Stimulated activated CD8-positive, alpha-beta memory T cell treated with anti-CD3 and anti-CD28 coated beads, Interleukin-12 subunit alpha, Interleukin-12 subunit beta, amount 100 ng/mL, for 1 hour (primary cell): ENCODE measurements around the gene ZFAND5.

Experiments
- DNase-seq: peaks from one replicate; pipeline ENCODE4 v3.0.0-alpha.2; 2020; ENCODE audit warnings: low read depth

The ZFAND5 gene

GRCh38 chr9:72363236-72363635 is 1.8 kb downstream of the ZFAND5 start:
- DNase-seq, result no peak

- no peak for DNase-seq
These were observed 2.3 kb downstream of the ZFAND5 start for GRCh38 chr9:72362680-72363139.

DNA sequence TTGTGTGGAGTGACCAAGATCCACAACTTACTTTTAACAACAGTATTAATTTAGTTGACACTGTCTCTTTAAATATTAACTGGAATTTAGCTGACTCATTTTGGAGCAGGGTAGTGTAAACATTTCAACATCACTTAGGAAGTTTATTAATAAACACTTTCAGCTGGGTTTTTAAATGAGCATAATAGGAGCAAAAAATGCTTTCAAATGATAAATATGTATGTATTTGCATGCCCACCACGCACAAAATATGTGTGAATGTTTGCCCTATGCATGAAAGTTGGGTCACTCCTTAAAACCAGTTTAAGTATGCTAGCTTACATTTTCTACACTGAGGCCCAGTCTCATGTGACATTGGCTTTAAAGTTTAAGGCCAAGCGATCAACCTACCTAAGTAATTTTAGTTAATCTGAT is 2.9 kb downstream of the ZFAND5 start:
- no peak for DNase-seq

DNA sequence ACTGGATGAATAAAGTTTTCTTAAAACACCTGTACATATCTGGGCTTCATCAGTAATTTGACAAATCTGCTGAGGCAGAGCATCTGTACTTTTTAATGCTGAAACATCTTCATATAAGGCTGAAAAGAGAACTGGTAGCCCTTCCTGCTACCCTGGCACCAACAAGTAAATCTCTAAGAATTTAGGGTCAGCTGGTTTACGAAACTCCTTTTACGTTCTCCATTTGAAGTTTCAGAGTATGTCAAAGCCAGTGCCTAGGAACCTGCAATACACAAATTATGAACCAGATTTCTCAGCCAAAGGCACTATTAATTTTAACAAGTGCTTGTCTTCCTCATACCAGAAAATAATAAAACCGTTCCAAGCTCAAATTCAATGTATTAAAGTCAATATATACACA is 3.8 kb downstream of the ZFAND5 start:
- no peak for DNase-seq

GRCh38 chr9:72360324-72360723 is 4.7 kb downstream of the ZFAND5 start:
- no peak for DNase-seq

DNA sequence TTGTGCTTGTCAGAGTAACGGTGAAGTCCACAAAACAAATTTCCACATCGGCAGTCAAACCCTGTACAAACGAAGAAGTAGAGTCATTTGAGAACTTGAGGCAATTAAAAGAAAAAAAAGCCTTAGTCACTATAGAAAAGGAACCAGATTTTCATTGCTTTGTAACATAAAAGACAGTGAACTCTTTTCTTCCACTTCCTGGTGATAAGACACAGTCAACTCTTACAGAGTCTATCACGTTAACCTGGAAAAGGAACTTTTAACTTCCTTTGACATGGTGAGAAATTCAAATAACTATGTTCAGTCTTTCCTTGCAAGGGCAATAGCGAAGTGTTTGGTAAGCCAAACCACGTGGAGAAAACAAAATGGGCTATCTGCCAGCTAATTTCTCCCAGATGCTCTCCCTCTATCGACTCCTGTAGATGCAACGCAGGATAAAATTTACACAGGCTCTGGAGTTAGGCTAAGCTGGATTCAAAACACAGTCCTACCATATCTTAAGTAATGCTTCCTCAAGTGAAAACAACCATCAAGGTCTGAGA is 8.9 kb downstream of the ZFAND5 start:
- no peak for DNase-seq

- no peak for DNase-seq
These were observed 9.9 kb downstream of the ZFAND5 start for GRCh38 chr9:72355153-72355552.

GRCh38 chr9:72354704-72355103 is 10.3 kb downstream of the ZFAND5 start:
- no peak for DNase-seq

DNA sequence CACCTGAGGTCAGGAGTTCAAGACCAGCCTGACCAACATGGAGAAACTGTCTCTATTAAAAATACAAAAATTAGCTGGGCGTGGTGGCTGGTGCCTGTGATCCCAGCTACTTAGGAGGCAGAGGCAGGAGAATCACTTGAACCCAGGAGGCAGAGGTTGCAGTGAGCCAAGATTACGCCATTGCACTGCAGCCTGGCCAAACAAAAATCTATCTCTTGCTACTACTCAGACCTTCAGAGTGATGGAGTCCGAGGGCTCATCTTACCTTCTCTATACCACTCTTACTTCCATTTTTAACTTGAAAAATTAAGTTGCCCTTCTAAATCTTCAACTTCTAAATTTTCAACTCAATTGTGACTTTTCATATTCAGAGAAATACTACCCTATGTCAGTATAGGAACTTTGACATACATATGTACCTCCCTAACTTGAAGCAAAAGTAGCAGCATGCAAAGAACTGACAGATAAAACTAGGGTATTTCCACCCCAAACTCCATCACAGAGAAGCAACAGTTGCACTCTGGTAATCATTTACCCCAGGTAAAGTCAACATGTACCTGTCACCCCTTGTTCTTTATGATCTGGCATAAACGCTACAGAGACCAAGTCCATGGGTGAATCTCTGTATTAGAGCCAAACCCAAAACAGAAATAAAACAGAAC is 11.4 kb downstream of the ZFAND5 start:
- no peak for DNase-seq

DNA sequence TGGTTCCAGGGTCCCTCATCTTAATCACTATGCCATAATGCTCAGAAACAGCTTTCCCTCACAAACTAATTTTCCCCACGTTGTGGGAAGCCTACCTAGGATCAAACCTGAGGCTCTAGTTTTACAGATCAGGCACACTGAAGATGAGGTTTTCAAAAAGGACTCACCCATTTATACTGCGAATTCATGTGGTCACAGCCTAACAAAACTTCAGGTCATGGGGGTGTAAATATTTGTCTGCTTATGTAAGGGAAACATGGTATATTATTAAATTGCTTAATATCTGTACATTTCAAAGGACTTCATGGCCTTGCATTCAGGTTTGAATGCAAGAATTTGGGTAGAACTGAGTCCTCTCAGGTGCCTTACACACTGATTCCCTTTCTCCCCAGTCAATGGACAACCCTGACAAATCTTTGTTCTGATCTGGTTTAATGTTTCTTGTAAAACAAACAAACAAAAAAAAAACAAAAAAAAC is 12.1 kb downstream of the ZFAND5 start:
- DNase-seq, result no peak

DNA sequence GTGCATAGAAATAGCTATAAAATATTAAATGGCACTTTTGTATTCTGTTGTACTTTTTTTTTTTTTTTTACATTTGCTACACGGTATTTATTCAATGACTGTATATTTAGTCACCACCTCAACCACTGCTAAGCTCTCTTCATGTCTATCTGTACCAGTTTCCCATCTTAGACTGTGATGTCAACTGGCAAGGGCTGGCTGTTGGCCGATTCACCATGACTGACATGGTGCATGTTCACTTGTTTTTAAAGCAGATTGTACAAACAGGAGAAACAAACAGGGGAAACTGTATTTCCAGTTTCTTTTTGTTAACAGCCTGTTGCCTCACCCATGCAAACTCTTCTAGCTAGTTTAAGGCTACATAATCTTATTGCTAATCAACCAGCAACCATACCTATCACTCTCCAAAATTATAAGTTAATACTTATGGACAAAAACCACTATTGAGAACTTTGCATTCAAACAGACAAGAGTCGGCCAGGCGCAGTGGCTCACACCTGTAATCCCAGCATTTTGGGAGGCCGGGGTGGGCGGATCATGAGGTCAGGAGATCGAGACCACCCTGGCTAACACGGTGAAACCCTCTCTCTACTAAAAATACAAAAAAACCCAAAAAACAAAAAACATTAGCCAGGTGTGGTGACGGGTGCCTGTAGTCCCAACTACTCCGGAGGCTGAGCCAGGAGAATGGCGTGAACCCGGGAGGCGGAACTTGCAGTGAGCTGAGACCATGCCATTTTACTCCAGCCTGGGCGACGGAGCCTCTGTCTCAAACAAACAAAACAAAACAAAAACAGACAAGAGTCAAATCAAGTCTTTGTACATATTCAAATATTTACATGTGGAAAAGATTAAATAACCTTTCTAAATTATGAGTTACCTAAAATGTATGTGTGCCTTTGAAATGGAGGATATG is 13.2 kb downstream of the ZFAND5 start:
- no peak for DNase-seq

- no peak for DNase-seq
These were observed 15.1 kb downstream of the ZFAND5 start for GRCh38 chr9:72349911-72350310.

DNA sequence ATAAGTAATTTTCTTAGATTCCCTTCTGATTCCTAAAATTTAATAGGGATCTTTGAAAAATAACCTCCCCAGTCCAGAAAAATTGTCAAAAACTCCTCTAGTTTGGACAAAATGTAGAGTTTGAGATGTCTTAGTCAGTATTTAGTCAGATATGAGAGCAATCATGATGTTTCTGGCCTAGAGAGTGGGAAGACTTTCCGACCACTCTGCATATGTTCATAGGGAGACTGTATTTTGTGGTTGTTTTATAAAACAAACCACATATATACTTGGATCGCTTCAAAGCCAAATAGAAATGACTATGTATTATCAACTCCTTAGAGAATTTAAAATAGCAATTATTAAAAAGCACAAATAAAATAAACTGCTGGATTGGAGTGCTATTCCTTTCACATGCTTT is 15.8 kb downstream of the ZFAND5 start:
- DNase-seq, result no peak

GRCh38 chr9:72346333-72346732 is 18.7 kb downstream of the ZFAND5 start:
- DNase-seq, result no peak

- DNase-seq, result no peak
These were observed 26.4 kb downstream of the ZFAND5 start for GRCh38 chr9:72338631-72339030.

DNA sequence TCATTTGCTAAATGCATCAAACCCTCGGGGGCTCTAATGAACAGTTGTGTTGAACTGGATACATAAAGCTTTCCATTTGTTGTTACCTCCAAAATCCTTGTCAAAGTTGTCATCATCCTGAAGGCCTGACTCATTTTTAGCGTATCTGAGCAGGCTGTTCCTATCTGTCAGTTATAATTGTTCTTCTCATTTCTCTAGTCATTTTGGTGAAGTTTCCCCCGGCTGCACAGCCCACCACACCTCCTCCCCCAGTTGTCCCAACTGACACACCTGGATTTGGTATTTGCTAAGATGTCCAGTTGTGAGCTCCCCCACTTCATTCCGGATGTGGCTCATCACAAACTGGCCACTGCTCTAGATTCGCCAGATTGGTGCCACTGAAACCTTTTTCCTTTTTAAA is 27.7 kb downstream of the ZFAND5 start:
- no peak for DNase-seq

- no peak for DNase-seq
These were observed 30.2 kb downstream of the ZFAND5 start for GRCh38 chr9:72334658-72335337.

DNA sequence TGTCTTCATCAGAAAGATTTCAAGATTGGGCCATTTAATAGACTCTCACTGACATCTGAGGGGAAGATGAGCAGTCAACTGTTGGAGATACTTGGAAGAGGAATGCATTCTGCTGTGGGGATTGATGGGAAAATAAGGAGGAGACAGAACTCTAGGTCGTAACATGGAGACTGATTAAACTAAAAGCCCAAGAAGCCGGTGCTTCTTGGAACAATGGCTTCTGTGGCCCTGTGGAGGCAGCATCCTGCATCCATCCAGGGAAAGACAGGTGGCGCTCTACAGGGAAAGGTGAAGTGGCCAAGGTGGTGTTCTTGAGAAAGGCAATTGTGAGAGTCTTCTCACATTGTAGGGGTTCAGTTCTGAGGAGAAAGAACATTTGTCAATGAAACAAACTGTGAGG is 31.3 kb downstream of the ZFAND5 start:
- DNase-seq, result no peak

GRCh38 chr9:72333197-72333596 is 31.8 kb downstream of the ZFAND5 start:
- DNase-seq, result no peak

DNA sequence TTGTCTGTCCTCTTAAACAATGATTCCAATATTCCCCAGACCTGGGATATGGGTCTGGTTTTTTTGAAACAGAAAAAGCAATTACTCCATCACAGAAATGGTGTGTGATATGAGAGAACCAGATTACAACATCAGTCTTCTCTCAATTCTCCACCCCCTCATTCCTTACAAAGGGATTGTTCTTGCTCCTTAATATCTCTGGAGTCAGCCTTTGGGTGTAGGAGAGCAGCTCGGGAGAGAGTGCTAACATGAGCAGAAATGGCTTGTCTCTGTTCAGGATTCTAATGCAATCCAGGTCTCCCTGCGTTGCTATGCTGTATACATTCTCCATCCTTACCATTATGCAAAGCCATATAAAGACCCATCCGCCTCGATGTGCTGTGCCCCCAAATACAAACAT is 32.7 kb downstream of the ZFAND5 start:
- DNase-seq, result no peak

GRCh38 chr9:72327631-72328030 is 37.4 kb downstream of the ZFAND5 start:
- no peak for DNase-seq

DNA sequence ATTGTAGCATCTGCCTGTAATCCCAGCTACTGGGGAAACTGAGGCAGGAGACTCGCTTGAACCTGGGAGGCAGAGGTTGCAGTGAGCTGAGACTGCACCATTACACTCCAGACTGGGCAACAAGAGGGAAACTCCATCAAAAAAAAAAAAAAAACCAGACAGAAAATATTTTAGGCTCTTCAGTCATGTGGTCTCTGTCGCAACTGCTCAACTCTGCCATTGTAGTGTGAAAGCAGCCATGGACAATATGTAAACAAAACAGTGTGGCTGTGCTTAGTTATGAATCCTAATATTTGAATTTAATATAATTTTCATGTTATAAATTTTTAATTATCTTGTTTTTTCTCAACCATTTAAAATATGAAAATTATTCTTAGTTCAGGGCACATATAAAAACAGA is 38.4 kb downstream of the ZFAND5 start:
- no peak for DNase-seq
